SJCRH30 (cell line): Measurements from ENCODE around the gene IFI44L. TPM values are rescaled to one million over a fixed set of nuclear protein-coding genes. Genes with fewer than 3 reads are reported as not detected.
A peak's percentile ranks its signal among the peaks of the same experiment; 100 is the strongest.

Experiments used
- DNase-seq, 2 experiments: peaks; one replicate each; pipeline ENCODE4 v3.0.0-alpha.2; 2015 to 2020
- H3K27ac ChIP-seq: fragments of 250-450 bp; sonication (Bioruptor Pico); 2 replicates; pipeline ENCODE4 v1.5.1; 2020; ENCODE audit warnings: mild to moderate bottlenecking, moderate library complexity
- H3K27me3 ChIP-seq: fragments of 250-450 bp; sonication (Bioruptor Pico); 2 replicates; pipeline ENCODE4 v1.5.1; 2020; ENCODE audit warnings: mild to moderate bottlenecking, moderate library complexity
- H3K36me3 ChIP-seq: fragments of 250-450 bp; sonication (Bioruptor Pico); 2 replicates; pipeline ENCODE4 v1.5.1; 2020; ENCODE audit warnings: mild to moderate bottlenecking, moderate library complexity
- H3K4me1 ChIP-seq: fragments of 250-450 bp; sonication (Bioruptor Pico); 2 replicates; pipeline ENCODE4 v1.5.1; 2020; ENCODE audit warnings: mild to moderate bottlenecking, moderate library complexity
- H3K4me3 ChIP-seq: fragments of 250-450 bp; sonication (Bioruptor Pico); 2 replicates; pipeline ENCODE4 v1.5.1; 2020; ENCODE audit warnings: mild to moderate bottlenecking, moderate library complexity
- H3K9me3 ChIP-seq: fragments of 250-450 bp; sonication (Bioruptor Pico); replicated peaks from 2 replicates; pipeline ENCODE4 v1.5.1; 2020; ENCODE audit warnings: mild to moderate bottlenecking, moderate library complexity
- total RNA-seq: library from RNA; depleted of rRNA; stranded (reverse); fragments of >200 nt; shearing (Covaris generic); gene quantifications from 2 replicates; pipeline ENCODE4 v1.2.3, GENCODE V29; 2014

The IFI44L gene
- total RNA-seq, 1 experiment from 2014 or later = 0.67 TPM

- Histone ChIP-seq H3K27me3 (no peaks in the 10 kb centered on the region), H3K4me1 (peaks cover 7% of the 10 kb centered on the region; the same call in 1 of the 2 replicates), H3K36me3 (no peaks in the 10 kb centered on the region), H3K4me3 (no peak overlapping the region), H3K9me3 (no peaks in the 10 kb centered on the region), H3K27ac (no peak overlapping the region)
- DNase-seq = no peak
Observed at GRCh38 chr1:78619032-78619431, 1.2 kb upstream of the IFI44L start.

DNA sequence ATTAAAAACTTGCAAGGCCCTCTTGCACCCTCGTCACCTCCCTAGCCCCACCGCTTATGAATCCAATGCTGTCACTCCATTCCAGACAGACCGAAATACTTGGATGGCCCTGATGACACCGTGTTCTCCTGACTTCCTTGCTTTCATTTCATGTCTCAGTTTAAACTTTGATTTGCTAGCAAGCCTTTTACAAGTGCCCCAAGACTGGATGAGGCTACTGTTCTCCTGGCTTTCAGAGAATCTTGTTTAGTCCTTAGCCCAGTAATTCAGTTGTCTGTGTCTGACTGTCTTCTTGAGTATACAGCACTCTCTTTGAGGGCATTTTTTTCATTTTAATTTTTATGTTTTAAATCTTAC is 824 bp upstream of the IFI44L start:
- Histone ChIP-seq H3K9me3 (no peaks in the 10 kb centered on the region), H3K4me1 (peaks cover 7% of the 10 kb centered on the region), H3K36me3 (no peaks in the 10 kb centered on the region), H3K27me3 (no peaks in the 10 kb centered on the region), H3K4me3 (no peak overlapping the region), H3K27ac (no peak overlapping the region)
- no peak for DNase-seq

- Histone ChIP-seq H3K9me3 (no peaks in the 10 kb centered on the region), H3K36me3 (no peaks in the 10 kb centered on the region), H3K27me3 (no peaks in the 10 kb centered on the region), H3K4me3 (peak overlapping the region; percentile 27), H3K27ac (no peak overlapping the region), H3K4me1 (peaks cover 7% of the 10 kb centered on the region)
- DNase-seq = no peak
Observed at GRCh38 chr1:78620666-78621065, 418 bp downstream of the IFI44L start.

GRCh38 chr1:78622548-78622947 is 2.3 kb downstream of the IFI44L start:
- H3K36me3 ChIP-seq = no peaks in the 10 kb centered on the region
- no peak overlapping the region for H3K27ac ChIP-seq
- no peak overlapping the region for H3K4me3 ChIP-seq
- peaks cover 7% of the 10 kb centered on the region for H3K4me1 ChIP-seq
- no peaks in the 10 kb centered on the region for H3K9me3 ChIP-seq
- no peaks in the 10 kb centered on the region for H3K27me3 ChIP-seq
- no peak for DNase-seq

DNA sequence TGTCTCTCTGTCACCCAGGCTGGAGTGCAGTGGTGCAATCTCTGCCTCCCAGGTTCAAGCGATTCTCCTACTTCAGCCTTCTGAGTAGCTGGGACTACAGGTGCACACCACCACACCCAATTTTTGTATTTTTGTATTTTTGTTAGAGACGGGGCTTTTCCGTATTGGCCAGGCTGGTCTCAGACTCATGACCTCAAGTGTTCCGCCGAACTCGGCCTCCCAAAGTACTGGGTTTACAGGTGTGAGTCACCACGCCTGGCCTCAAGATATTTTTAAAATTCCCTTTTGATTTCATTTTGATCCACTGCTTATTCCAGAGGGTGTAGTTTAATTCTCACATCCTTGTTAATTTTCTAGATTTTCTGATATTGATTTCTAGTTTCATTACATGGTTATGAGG is 3.8 kb downstream of the IFI44L start:
- no peak overlapping the region for H3K4me3 ChIP-seq
- H3K27ac ChIP-seq = no peak overlapping the region
- DNase-seq = no peak
- no peaks in the 10 kb centered on the region for H3K9me3 ChIP-seq
- no peaks in the 10 kb centered on the region for H3K36me3 ChIP-seq
- H3K27me3 ChIP-seq = no peaks in the 10 kb centered on the region
- peaks cover 7% of the 10 kb centered on the region for H3K4me1 ChIP-seq

DNA sequence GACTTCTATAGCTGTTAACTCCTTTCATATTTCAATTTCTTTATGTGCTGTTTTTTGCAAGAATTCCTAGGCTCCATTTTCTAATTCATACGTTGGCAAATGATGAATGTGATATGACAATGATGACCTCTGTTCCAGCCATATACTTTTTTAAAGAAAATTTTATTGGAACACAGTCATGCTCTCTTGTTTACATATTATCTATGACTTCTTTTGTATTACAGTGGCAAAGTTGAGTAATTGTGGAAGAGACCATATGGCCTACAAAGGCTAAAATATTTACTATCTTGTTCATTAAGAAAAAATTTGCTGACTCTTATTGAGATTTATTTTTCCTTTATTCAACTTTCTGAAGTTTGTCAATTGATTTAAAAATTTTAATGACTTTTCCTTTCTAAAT is 7.1 kb downstream of the IFI44L start:
- no peak overlapping the region for H3K4me3 ChIP-seq
- no peak for DNase-seq
- H3K27ac ChIP-seq = no peak overlapping the region
- no peaks in the 10 kb centered on the region for H3K9me3 ChIP-seq
- H3K36me3 ChIP-seq = no peaks in the 10 kb centered on the region
- H3K27me3 ChIP-seq = no peaks in the 10 kb centered on the region
- no peaks in the 10 kb centered on the region; the same call in 1 of the 2 replicates for H3K4me1 ChIP-seq

DNA sequence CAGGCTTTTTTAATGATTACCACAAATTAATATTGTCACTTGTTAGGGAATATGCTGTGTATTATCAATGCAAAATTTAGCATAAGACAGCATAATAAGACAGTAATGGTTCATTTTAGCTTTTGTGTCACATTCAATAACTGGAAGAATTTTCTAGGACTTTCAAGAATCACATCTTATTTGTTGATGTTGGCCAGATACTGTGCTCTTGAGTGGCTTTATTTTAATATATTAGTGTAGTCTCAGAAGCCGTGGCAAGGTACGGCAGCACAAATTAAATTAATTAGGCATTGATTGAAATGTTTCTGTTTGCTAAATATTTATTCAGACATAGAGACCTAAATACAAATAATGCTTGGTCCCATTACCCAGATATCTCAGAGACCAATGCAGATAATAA is 10.4 kb downstream of the IFI44L start:
- no peak overlapping the region for H3K27ac ChIP-seq
- H3K36me3 ChIP-seq = no peaks in the 10 kb centered on the region
- no peak overlapping the region for H3K4me3 ChIP-seq
- H3K9me3 ChIP-seq = no peaks in the 10 kb centered on the region
- no peaks in the 10 kb centered on the region for H3K27me3 ChIP-seq
- no peak for DNase-seq
- H3K4me1 ChIP-seq = no peaks in the 10 kb centered on the region

DNA sequence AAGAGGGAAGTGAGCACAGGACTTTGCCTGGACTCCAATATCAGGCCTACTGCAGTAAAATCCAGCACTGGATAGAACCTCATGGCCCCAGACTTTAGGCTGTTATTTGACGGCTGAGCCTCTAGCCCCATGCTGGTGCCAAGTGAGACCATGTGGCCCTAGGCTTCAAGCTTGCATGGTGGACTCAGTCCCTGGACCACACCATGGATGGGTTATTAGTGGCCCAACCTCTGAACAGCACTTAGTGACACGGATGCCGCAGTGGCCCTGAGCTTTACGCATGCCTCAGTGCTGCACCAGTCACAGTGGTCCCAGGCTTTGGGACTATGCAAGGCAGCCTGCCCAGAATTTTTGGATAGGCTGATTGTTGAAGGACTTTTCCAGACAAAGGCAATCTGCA is 13.0 kb downstream of the IFI44L start:
- no peaks in the 10 kb centered on the region for H3K27me3 ChIP-seq
- H3K9me3 ChIP-seq = no peaks in the 10 kb centered on the region
- H3K27ac ChIP-seq = no peak overlapping the region
- no peaks in the 10 kb centered on the region for H3K36me3 ChIP-seq
- no peaks in the 10 kb centered on the region for H3K4me1 ChIP-seq
- H3K4me3 ChIP-seq = no peak overlapping the region
- no peak for DNase-seq

DNA sequence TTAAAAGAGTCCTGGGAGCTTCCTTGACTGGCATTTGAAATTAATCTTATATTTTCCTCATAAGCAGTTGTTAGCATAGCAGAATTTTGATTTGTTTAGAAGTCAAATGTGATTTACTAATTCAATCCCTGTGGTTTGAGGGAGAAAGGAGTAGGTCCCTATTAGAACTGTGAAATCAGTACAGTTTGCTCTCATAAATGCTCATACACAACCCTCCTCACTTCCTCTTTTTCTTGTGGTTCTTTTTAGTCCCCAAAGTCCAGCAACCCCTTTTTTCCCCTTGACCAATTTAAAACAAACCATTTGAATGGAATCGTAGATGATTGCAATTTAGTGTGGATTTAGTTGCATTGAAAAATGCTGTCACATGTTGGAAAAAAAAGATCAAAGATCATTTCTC is 20.2 kb downstream of the IFI44L start:
- no peaks in the 10 kb centered on the region for H3K4me1 ChIP-seq
- no peaks in the 10 kb centered on the region for H3K27me3 ChIP-seq
- no peak overlapping the region for H3K4me3 ChIP-seq
- H3K9me3 ChIP-seq = no peaks in the 10 kb centered on the region
- H3K27ac ChIP-seq = no peak overlapping the region
- no peaks in the 10 kb centered on the region for H3K36me3 ChIP-seq
- no peak for DNase-seq

- Histone ChIP-seq H3K4me3 (no peak overlapping the region), H3K4me1 (no peaks in the 10 kb centered on the region), H3K27me3 (no peaks in the 10 kb centered on the region), H3K36me3 (no peaks in the 10 kb centered on the region), H3K27ac (no peak overlapping the region), H3K9me3 (no peaks in the 10 kb centered on the region)
- DNase-seq = no peak
Observed at GRCh38 chr1:78641558-78641957, 21.3 kb downstream of the IFI44L start.

GRCh38 chr1:78645723-78646122 is 25.5 kb downstream of the IFI44L start:
- Histone ChIP-seq H3K4me1 (0 out of 2 replicates have a peak, but pooled peaks cover 4% of the 10 kb centered on the region), H3K27ac (no peak overlapping the region), H3K27me3 (no peaks in the 10 kb centered on the region), H3K36me3 (no peaks in the 10 kb centered on the region), H3K4me3 (no peak overlapping the region), H3K9me3 (no peaks in the 10 kb centered on the region)
- DNase-seq = no peak

- Histone ChIP-seq H3K4me3 (no peak overlapping the region), H3K27me3 (no peaks in the 10 kb centered on the region), H3K27ac (no peak overlapping the region), H3K9me3 (no peaks in the 10 kb centered on the region), H3K4me1 (0 out of 2 replicates have a peak, but pooled peaks cover 6% of the 10 kb centered on the region), H3K36me3 (no peaks in the 10 kb centered on the region)
- no peak for DNase-seq
Observed at GRCh38 chr1:78647238-78647637, 27.0 kb downstream of the IFI44L start.

DNA sequence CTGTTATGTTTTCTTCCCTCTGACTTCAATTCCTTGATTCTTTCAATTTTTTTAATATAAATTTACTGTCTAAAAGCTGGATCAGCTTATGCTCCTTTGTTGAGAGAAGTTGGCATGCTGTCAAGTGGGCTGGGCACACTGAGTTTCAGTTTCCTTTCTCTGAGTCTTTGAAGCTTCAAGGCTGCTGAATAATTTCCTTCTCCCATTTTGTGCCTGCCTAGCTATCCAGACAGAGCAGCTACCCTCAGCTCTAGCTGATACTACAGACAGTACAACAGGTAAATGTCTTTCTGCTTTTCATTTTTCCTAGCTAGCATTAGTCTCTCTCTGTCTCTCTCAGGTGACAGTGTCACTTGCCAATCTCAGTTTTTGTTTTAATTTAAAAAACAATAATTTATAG is 29.4 kb downstream of the IFI44L start, which contains the start of gene IFI44:
IFI44 (plus strand) TSS at position 204 of the 400 bp plus-strand sequence. CDS start 365 bp downstream, outside the sequence.
- H3K4me3 ChIP-seq = peak within 1 kb of the TSS; percentile 47
- no peaks in the 10 kb centered on the region for H3K9me3 ChIP-seq
- DNase-seq = peak; percentile 38 to 71
- H3K27me3 ChIP-seq = no peaks in the 10 kb centered on the region; the same call in 1 of the 2 replicates
- no peaks in the 10 kb centered on the region for H3K36me3 ChIP-seq
- 0 out of 2 replicates have a peak, but pooled peaks cover 6% of the 10 kb centered on the region for H3K4me1 ChIP-seq
- no peak within 1 kb of the TSS; the same call in 1 of the 2 replicates for H3K27ac ChIP-seq

GRCh38 chr1:78650114-78650660 is 29.9 kb downstream of the IFI44L start:
- H3K9me3 ChIP-seq = no peaks in the 10 kb centered on the region
- 0 out of 2 replicates have a peak, but pooled peaks cover 6% of the 10 kb centered on the region for H3K4me1 ChIP-seq
- no peak overlapping the region for H3K27ac ChIP-seq
- H3K27me3 ChIP-seq = no peaks in the 10 kb centered on the region; the same call in 1 of the 2 replicates
- DNase-seq = no peak
- H3K4me3 ChIP-seq = peak overlapping the region; percentile 47
- no peaks in the 10 kb centered on the region for H3K36me3 ChIP-seq

GRCh38 chr1:78651241-78651640 is 31.0 kb downstream of the IFI44L start:
- Histone ChIP-seq H3K27me3 (no peaks in the 10 kb centered on the region; the same call in 1 of the 2 replicates), H3K4me3 (peak overlapping the region; percentile 47), H3K36me3 (no peaks in the 10 kb centered on the region; the same call in 1 of the 2 replicates), H3K9me3 (no peaks in the 10 kb centered on the region), H3K4me1 (0 out of 2 replicates have a peak, but pooled peaks cover 6% of the 10 kb centered on the region), H3K27ac (peak overlapping the region; percentile 60)
- peak; percentile 58 to 83 for DNase-seq
